Globus pallidus (tissue), 1 donor: Measurements from ENCODE around the gene ZNF780A.
"Not testable (repeated sequence)": the region's sequence is repeated elsewhere in the genome, so short reads cannot be mapped to it uniquely, and the experiment has no call there.

Source experiments
- DNase-seq: peaks from one replicate; pipeline ENCODE4 v3.0.0-alpha.2; 2015; ENCODE audit warnings: low spot score

The ZNF780A gene

GRCh38 chr19:40090241-40091204 lies at the start of gene ZNF780A:
Gene ZNF780A (minus strand): TSS chr19:40090943. CDS start chr19:40084753, 6,190 bp downstream.
- peak; percentile 78 for DNase-seq

DNA sequence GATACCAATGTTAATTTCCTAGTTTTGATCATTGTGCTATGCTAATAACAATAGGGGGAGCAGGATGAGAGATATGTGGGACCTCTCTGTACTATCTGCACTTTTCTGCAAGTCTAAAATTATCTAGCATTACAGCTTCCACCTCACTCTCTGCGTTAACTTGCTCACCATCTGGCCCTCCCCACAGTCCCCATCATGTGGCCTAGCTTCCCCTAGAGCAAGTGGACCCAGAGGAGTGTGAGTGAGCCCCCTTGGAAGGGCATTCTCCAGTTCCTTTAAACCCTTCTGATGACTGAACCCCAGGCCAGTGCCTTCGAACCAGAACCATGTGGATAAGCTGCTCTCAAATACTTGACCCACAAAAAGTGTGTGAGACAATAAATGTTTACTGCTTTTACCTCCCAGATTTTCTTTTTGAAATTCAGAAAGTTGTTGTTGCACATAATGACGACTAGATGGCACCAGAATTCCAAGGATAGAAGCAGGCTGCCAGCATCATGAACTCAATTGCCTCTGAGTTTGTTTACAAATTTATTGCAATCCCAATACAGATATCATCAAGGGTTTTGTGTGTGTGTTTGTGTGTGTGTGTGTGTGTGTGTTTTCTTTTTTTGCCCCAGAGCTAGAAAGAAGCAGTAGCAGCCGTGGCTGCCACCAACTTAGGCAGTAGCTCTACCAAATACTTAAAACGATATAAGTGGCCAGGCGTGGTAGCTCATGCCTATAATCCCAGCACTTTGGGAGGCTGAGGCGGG lies 49.0 kb upstream of the ZNF780A start:
- peak; percentile 58 for DNase-seq

GRCh38 chr19:40136818-40137217 lies 46.1 kb upstream of the ZNF780A start:
- DNase-seq, result no peak

DNA sequence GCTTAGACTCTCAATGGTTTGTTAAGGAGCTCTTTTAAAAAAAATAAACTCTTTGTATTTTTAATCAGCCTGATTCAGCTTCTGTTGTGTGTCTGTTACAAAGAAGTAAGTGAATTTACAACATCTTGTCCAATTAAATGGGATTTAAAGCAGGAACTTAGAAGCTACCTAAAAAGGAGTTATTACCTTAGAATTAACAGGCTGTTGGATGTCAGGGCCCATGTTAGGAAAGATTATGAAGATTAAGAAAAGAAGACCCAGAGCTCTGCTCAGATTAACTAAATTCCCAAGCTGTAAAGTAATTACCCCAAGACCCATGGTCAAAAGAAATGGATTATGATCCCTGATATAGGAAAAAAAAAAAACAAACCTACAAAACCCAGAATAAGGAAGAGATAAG lies 44.1 kb upstream of the ZNF780A start:
- DNase-seq, result no peak

- no peak for DNase-seq
These were observed 42.7 kb upstream of the ZNF780A start for GRCh38 chr19:40133491-40133890.

- DNase-seq, result no peak
These were observed 39.3 kb upstream of the ZNF780A start for GRCh38 chr19:40130013-40130412.

GRCh38 chr19:40129425-40129824 lies 38.7 kb upstream of the ZNF780A start:
- DNase-seq, result no peak

DNA sequence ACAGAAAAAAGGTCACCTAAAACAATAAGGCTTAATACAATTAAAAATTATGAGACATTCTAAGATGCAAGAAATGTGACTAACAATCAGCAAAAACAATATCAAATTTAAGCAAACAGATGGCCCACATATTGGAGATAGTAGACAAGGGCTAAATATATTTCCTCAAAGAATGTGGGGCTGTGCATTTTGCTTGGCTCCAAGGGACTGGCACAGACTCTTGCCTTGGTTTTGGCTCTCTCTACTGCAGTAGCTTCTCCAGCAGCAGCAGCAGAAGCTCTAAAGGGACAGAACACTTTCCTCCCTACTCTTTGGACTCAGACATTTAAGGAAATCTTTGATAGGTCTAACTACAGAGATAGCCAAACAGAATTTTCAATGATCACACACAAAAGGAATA lies 38.2 kb upstream of the ZNF780A start:
- no peak for DNase-seq

DNA sequence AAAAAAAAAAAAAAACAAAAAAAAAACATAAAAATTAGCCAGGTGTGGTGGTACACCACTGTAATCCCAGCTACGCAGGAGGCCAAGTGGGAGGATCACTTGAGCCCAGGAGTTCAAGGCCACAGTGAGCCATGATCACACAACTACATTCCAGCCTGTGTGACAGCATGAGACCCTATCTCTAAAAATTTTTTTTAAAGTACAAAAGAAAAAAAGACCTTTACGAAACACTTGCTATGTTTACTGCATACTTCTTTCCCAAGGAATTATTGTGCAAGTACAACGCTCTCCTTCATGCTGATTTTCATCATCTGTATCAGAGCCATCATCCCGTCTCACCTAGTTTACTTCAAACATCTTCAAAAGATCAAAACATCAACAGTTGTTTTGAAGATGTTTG lies 28.6 kb upstream of the ZNF780A start:
- DNase-seq, result no peak

GRCh38 chr19:40118638-40119037 lies 27.9 kb upstream of the ZNF780A start:
- DNase-seq, result not testable (repeated sequence)

- no peak for DNase-seq
These were observed 25.3 kb upstream of the ZNF780A start for GRCh38 chr19:40116075-40116474.

DNA sequence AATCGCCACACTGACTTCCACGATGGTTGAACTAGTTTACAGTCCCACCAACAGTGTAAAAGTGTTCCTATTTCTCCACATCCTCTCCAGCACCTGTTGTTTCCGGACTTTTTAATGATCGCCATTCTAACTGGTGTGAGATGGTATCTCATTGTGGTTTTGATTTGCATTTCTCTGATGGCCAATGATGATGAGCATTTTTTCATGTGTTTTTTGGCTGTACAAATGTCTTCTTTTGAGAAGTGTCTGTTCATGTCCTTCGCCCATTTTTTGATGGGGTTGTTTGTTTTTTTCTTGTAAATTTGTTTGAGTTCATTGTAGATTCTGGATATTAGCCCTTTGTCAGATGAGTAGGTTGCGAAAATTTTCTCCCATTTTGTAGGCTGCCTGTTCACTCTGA lies 23.4 kb upstream of the ZNF780A start:
- not testable (repeated sequence) for DNase-seq

GRCh38 chr19:40112271-40112670 lies 21.5 kb upstream of the ZNF780A start:
- DNase-seq, result not testable (repeated sequence)

- DNase-seq, result no peak
These were observed 19.8 kb upstream of the ZNF780A start for GRCh38 chr19:40110570-40110969.

- no peak for DNase-seq
These were observed 14.0 kb upstream of the ZNF780A start for GRCh38 chr19:40104754-40105153.

DNA sequence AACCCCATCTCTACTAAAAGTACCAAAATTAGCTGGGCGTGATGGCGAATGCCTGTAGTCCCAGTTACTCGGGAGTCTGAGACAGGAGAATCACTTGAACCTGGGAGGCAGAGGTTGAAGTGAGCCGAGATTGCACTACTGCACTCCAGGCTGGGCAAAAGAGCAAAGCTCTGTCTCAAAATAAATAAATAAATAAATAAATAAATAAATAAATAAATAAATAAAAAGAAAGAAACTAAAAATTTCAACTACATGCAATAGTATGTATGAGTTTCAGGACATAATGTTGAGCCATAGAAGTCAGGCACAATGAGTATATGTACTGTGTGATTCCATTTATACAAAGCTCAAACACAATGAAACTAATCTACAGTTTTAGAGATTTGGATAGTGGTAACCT lies 12.9 kb upstream of the ZNF780A start:
- DNase-seq, result no peak

DNA sequence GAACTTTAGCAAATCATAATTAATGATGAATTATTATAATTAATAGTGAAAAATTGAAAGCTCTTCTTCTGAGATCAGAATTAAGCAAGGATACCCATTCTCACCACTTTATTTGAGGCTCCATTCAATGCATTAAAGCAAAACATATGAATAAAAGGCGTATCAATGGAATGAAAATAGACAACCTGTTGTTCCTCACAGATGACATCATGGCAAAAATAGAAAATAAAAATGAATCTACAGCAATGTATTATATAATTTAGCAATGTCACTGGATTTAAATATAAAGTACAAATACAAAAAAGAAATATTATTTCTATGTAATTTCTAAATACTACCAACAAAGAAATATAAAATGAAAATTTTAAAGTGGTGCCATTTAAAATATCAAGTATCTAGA lies 11.1 kb upstream of the ZNF780A start:
- no peak for DNase-seq

DNA sequence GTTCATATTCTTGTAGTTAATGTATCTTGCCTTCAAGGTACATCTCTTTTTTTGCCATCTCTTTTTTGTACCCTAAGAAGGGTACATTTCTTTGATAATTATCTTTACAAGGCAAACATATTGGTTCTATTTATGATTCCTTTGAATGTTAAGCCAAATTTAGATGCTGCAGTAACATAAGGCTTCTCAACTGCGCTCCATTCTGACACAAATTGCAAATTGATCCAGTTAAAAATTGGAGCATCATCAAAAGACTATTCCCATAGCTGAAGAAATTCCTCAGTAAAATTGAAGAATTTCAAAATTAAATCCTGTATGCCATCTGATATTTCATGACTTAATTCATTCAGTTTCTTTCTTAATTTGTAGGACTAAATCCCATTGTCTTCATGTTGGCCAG lies 2.7 kb upstream of the ZNF780A start:
- no peak for DNase-seq

DNA sequence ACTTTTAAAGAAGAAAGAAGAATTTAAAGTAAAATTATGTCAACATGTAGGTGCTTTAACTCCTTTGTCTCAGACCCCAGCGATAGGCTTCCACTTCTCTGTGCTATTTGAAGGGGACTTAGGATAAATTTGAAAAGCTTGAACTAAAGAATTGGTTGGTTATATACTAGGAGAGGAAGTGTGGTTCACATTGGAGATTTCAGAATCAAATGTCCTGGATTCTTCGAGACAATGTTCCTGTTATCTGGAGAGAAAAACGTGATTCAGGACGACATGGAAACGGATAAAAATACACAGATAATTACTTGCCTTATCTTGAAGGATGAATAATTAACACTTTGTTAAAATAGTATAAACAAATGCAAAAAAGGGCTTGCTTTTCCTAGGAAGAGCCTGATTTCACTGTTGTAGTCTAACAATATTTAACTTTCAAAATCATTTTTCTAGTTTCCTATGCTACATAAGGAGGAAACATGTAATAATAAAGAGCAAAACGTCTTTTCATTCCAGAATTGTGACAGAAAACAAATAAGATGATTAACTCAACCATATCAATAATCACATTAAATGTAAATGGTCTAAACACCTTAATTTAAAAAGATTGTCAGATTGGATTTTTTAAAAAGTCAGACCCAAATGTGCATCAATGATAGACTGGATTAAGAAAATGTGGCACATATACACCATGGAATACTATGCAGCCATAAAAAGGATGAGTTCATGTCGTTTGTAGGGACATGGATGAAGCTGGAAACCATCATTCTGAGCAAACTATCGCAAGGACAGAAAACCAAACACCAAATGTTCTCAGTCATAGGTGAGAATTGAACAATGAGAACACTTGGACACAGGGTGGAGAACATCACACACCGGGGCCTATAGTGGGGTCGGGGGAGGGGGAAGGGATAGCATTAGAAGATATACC lies 724 bp upstream of the ZNF780A start:
- no peak for DNase-seq

- peak; percentile 1 for DNase-seq
These were observed 1.3 kb downstream of the ZNF780A start for GRCh38 chr19:40089462-40089861.

- no peak for DNase-seq
These were observed 2.3 kb downstream of the ZNF780A start for GRCh38 chr19:40088299-40089047.
